GM19035 (cell line): ENCODE results near the gene AHNAK2.

Experiments
- ATAC-seq: cut with Tn5 transposase; IDR thresholded peaks from one replicate; pipeline ENCODE4 v1.9.1; 2021; ENCODE audit not compliant: unreplicated experiment

The AHNAK2 gene

GRCh38 chr14:104986487-104987164, 8.5 kb upstream of the AHNAK2 start:
- no peak for ATAC-seq

DNA sequence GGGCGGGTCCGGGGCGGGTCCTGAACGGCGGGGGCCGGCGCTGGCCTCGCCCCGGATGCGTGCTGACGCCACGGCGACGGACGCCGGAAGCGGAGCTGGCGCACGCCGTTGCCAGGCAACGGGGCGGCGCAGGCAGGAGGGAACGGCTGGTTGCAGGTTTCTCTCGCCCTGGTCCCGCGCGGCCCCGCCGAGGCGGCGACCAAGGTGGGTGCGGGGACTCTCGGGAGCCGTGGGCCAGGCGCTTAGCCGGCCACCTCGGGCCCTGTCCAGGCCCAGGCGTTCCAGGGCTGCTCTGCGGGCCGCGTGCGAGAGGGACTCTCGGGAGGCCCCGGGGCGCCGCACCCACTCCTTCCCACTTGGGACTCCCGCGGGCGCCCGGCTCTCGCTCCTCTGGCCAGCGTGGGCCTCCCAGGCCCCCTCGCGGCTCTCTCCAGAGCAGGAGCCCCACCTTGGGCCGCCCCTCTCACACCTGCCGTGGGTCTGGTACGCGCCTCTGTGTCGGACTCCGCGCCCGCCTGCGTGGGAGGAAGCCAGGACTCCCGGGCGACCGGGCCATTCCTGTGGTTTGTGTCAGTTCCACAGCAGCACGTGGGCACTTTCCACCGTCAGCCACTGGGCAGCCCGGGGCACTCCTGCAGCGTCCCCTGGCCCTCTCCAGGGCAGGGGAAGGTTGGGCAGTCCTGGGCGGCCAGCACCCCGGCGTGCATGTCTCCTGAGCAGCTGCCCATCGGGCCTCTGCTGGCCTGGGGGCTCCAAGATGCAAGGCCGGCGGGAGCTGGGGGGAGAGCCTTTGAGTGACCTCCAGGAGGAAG, 7.7 kb upstream of the AHNAK2 start, which contains the start of gene CLBA1:
Gene CLBA1, plus strand, starts transcription at position 114 of the 812 bp plus-strand sequence. Its CDS starts 644 bp downstream, at position 758.
- peak; percentile 91 for ATAC-seq

DNA sequence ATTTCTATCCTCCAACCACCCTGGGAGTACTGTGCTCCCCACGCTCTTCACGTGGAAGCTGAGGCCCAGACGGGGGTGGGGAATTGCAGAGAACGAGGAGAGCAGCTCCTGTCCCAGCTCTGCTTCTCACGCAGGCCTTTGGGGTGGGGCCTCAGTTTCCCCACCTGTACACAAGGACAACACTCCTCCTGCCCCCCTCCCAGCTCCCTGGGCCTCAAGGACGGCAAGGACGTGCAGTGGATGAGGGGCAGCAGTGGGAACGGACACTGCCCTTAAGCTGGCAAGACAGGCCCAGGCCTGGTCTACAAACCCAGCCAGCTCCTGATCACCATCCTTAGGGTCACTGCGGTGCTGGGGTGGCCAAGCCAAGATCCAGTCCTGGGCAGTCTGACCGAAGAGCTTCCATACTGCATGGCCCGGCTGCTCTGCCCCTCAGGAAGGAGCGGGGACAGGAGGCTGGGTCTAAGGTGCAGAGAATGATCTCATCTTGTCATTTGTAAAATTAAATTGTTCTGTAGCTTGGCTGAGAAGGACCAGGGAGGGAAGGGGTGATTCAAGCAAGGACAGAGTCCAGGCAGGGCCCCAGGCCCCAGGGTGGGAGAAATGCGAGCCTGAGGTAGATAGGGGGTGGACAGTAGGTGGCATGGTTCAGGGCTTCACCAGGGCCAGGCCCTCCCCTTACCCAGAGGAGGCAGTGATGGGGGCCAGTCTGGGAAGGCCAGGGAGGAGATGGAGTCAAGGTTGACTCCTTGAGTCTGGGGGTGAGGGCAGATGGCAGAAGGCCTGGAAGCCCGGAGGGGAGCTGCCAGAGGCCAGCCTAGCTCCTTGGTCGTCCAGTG, 6.1 kb upstream of the AHNAK2 start:
- ATAC-seq, result no peak

GRCh38 chr14:104983231-104983721, 5.1 kb upstream of the AHNAK2 start:
- no peak for ATAC-seq

GRCh38 chr14:104982548-104983230, 4.5 kb upstream of the AHNAK2 start:
- no peak for ATAC-seq

DNA sequence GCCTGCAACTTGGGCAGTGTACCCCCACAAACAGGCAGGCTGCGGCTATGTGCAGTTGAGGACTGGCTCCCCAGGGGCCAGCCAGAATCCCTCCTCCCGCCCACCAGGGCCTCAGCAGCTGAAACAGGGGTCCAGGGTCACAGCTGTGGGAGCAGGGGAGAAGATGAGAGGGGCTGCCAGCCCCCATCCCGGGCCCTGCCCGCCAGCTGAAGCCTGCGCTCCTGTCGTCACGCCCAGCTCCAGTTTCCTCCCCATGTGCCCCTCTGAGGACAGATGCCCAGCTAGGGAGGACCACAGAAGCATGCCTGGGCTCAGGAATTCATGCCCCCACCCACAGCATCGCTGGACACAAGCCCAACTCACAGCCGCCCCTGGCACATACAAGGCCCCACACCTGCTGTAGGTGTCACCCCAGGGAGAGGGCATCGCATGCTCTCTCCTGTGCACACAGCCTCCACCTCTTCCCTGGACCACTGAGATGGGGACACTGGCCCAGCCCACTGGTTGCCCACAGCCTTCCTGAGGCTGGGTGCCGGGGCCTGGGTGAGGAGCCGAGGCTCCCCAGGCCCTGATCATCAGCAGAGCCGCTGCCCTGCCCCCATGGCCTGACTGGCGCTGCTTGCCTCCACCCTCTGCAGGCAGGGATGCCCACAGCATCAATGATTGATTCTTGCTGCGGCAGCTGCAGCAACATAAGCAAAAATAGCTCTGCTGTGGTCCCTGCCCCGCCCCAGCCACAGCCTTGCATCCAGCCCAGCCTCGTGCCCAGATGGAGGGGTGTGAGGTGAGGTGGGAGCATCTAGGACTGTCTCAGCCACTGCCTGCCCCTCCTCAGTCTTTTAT, 3.7 kb upstream of the AHNAK2 start:
- no peak for ATAC-seq

DNA sequence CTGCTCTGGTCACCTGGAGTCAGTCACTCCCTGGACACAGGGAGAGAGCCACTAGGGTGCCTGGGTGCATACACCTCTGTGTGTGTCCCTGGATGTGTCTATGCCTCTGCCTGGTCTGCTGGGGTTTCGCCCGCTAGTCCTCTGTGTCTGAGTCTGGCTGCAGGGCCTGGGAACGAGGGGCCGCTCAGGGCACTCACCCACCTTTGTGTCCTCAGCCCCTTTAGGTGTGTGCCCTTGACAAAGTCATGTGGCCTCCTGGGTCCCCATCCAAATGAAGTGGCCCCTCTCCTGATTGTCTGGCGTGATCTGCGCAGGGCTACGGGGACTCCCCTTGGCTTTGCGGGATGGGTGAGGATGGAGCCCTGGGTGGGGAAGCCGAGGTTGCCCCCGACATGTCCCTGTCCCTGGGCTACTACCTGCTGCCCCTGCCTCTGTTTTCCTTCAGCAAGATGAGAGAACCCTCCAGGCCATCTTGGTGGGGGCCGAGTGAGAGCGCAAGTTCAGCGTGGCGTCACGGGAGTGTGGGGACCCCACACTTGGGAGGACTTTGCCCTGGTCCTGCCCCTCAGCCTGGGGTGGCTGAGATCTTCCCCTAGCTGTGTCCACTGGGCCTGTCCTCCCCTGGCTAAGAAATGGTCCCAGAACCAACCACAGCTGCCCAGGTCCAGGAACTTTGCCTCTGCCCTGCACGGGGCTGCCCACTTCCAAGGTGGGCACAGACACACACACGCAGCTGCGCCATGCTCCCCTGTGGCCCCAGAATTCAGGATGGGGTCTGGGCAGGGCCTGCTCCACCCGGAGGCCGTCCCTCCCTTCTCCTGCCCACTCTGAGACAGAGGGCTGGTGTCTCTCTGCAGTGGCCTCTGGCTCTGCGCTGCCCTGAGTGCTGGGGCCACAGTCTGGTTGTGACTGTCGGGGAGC, 2.7 kb upstream of the AHNAK2 start:
- ATAC-seq, result no peak

- no peak for ATAC-seq
Observed at GRCh38 chr14:104979758-104980610, 1.8 kb upstream of the AHNAK2 start.

GRCh38 chr14:104978746-104979691, 845 bp upstream of the AHNAK2 start:
- ATAC-seq, result no peak

DNA sequence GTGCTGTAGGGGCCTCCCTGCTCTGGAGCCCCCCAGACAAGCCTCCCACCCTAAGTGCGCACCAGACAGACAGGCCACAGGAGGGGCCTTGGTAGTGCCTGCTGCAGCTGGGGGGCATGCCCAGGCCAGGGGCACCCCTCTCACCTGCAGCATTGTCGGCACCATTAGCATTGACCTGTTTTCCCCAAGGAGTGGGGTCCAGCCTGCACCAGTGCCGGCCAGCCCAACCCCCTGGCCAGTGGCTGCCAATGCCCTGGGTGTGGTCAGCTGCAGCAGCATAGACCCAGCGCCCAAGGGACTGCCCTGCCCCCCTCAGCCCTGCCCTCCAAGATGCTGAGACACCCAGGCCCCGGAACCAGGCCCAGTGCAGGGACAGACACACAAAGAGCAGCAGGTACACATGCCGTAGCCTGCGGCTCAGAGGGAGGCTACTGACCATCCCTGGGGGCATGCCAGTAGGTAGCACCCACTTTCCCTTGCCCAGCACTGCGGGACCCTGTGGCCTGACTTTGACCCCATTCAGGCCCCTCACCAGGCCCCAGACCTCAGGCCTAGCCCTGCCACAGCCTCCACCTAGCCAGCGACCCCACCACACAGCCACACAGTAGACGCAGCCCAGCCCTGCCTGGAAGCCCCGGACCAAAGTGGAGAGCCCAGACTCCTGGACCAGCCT, 1.0 kb downstream of the AHNAK2 start:
- ATAC-seq, result no peak

DNA sequence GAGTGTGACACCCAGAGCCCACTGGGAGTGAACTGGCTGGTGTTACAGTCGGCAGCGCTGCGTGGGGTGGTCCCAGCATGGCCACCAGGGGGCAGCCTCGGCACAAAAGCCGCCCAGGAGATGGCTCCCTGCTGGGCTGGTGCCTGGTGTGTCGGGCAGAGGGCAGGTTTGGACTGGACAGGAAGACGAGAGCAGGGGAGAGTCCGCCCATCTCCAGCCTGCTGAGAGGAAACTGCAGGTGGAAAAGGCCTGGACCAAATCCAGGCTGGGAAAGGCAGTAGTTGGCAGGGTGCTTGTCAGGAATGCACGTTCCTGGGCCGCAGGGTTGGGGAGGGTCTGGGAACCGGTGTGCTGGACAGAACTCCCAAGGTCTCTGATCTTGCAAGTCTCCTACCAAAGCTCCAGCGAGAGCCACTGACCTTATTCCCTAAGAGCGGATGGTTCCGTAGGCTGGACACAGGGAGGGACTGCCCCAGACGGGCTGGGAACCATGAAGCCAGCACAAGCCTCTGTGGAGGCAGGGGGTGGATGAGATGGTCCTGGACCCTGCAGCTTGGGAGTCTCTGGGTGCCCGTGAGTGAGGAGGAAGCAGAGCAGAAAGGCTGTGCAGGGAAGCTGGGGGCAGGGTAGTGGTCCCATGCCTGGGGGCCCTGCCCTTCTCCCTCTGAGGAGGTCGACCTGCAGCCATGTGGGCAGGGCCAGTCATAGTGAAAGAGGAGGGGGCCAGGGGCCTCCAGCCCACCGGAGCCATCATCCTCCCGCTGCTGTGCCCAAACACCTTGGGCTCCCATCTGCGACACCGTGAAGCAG, 1.8 kb downstream of the AHNAK2 start:
- peak; percentile 52 for ATAC-seq

GRCh38 chr14:104975481-104976197, 2.5 kb downstream of the AHNAK2 start:
- ATAC-seq, result peak; percentile 15

- ATAC-seq, result no peak
Observed at GRCh38 chr14:104974665-104975390, 3.3 kb downstream of the AHNAK2 start.

GRCh38 chr14:104974146-104974541, 4.0 kb downstream of the AHNAK2 start:
- ATAC-seq, result no peak
